ENCODE results near the gene FAM20C.

Gene FAM20C

GRCh38 chr7:209906-210305, 17.5 kb downstream of the FAM20C start:
- no peak for DNase-seq (ENCODE audit: low read depth)

GRCh38 chr7:210401-210925, 18.1 kb downstream of the FAM20C start:
- DNase-seq (ENCODE audit: low read depth): no peak

GRCh38 chr7:211033-211714, 18.8 kb downstream of the FAM20C start:
- no peak for DNase-seq (ENCODE audit: low read depth)

GRCh38 chr7:211715-212058, 19.3 kb downstream of the FAM20C start:
- DNase-seq (ENCODE audit: low read depth): no peak

- DNase-seq (ENCODE audit: low read depth): no peak
Observed at GRCh38 chr7:212754-213153, 20.4 kb downstream of the FAM20C start.

- no peak for DNase-seq (ENCODE audit: low read depth)
Observed at GRCh38 chr7:213324-213993, 21.1 kb downstream of the FAM20C start.

GRCh38 chr7:214410-215212, 22.2 kb downstream of the FAM20C start:
- no peak for DNase-seq (ENCODE audit: low read depth)

GRCh38 chr7:216360-217300, 24.3 kb downstream of the FAM20C start:
- DNase-seq (ENCODE audit: low read depth): no peak

- no peak for DNase-seq (ENCODE audit: low read depth)
Observed at GRCh38 chr7:217781-218180, 25.4 kb downstream of the FAM20C start.

- DNase-seq (ENCODE audit: low read depth): no peak
Observed at GRCh38 chr7:218316-218715, 25.9 kb downstream of the FAM20C start.

- no peak for DNase-seq (ENCODE audit: low read depth)
Observed at GRCh38 chr7:218896-219580, 26.7 kb downstream of the FAM20C start.

- DNase-seq (ENCODE audit: low read depth): no peak
Observed at GRCh38 chr7:219581-220150, 27.3 kb downstream of the FAM20C start.

- no peak for DNase-seq (ENCODE audit: low read depth)
Observed at GRCh38 chr7:220151-220841, 27.9 kb downstream of the FAM20C start.

- no peak for DNase-seq (ENCODE audit: low read depth)
Observed at GRCh38 chr7:221978-222715, 29.8 kb downstream of the FAM20C start.

- no peak for DNase-seq (ENCODE audit: low read depth)
Observed at GRCh38 chr7:222716-223041, 30.3 kb downstream of the FAM20C start.

GRCh38 chr7:223118-223800, 30.9 kb downstream of the FAM20C start:
- DNase-seq (ENCODE audit: low read depth): no peak

GRCh38 chr7:223861-224260, 31.5 kb downstream of the FAM20C start:
- no peak for DNase-seq (ENCODE audit: low read depth)

- DNase-seq (ENCODE audit: low read depth): no peak
Observed at GRCh38 chr7:226281-226895, 34.0 kb downstream of the FAM20C start.

- no peak for DNase-seq (ENCODE audit: low read depth)
Observed at GRCh38 chr7:227926-228325, 35.6 kb downstream of the FAM20C start.
